ENCODE results near the gene FNBP1.

DNA sequence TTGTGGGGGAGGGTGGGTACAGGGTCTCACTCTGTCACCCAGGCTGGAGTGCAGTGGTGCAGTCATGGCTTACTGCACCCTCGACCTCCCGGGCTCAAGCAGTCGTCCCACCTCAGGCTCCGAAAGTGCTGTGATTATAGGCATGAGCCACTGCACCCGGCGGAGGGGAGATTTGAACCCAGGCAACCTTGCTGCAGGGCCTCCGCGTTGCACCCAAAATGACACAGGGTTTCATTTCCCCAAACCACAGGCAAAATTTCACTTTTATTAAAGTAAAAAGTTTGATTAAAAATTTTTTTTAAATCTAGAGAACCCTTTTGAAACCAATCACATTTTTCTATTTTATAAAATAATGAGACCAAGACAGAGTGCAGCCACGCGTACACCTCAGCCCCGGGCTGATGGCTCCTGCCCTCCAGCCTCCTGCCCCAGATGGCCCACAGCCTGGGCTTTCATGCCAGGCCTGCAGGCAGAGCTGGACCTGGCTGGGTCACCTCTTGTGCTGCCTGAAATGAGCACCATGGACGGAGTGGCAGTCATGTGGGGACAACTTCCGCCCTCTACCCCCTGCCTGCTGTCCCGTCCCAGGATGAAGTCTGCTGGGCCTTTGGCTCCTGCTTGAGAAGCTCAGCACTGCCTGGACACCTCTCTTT is 177.2 kb downstream of the FNBP1 start:
- TF ChIP-seq, protein P1, sequence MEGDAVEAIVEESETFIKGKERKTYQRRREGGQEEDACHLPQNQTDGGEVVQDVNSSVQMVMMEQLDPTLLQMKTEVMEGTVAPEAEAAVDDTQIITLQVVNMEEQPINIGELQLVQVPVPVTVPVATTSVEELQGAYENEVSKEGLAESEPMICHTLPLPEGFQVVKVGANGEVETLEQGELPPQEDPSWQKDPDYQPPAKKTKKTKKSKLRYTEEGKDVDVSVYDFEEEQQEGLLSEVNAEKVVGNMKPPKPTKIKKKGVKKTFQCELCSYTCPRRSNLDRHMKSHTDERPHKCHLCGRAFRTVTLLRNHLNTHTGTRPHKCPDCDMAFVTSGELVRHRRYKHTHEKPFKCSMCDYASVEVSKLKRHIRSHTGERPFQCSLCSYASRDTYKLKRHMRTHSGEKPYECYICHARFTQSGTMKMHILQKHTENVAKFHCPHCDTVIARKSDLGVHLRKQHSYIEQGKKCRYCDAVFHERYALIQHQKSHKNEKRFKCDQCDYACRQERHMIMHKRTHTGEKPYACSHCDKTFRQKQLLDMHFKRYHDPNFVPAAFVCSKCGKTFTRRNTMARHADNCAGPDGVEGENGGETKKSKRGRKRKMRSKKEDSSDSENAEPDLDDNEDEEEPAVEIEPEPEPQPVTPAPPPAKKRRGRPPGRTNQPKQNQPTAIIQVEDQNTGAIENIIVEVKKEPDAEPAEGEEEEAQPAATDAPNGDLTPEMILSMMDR (IDR thresholded peaks at IDR 0.05): no peak
- TF ChIP-seq POLR2A (IDR thresholded peaks at IDR 0.05): no peak
